GM23338 (cell line): Measurements from ENCODE around the gene ZSCAN31.
"Not testable (repeated sequence)": the region's sequence is repeated elsewhere in the genome, so short reads cannot be mapped to it uniquely, and the experiment has no call there.

Experiments
- CREB1 ChIP-seq: fragments of 250-450 bp; sonication (Bioruptor Pico); IDR thresholded peaks from 2 replicates; pipeline ENCODE4 v1.5.0; 2020; ENCODE audit warnings: low read depth, mild to moderate bottlenecking, moderate library complexity
- CTCF ChIP-seq, 2 experiments: fragments of 200-600 bp in 1 of 2; sonication (generic) in 1 of 2; conservative IDR thresholded peaks; 2 replicates each; pipeline versions ENCODE4 v1.5.1 to v1.6.1; 2016 to 2017; ENCODE audit warnings: antibody characterized with exemption in 2 of 2, low read depth in 2 of 2, mild to moderate bottlenecking in 2 of 2, moderate library complexity in 1 of 2
- EZH2 ChIP-seq: fragments of 200-600 bp; sonication (generic); IDR thresholded peaks from one replicate; pipeline ENCODE4 v1.8.0; 2017; ENCODE audit warnings: antibody characterized with exemption, mild to moderate bottlenecking, low read depth; ENCODE audit not compliant: unreplicated experiment
- EZH2phosphoT487 ChIP-seq: fragments of 200-600 bp; sonication (generic); IDR thresholded peaks from one replicate; pipeline ENCODE4 v1.8.1; 2018; ENCODE audit warnings: antibody characterized with exemption; ENCODE audit not compliant: unreplicated experiment
- JUNB ChIP-seq: IDR thresholded peaks from one replicate; pipeline ENCODE4 v1.6.1; 2016; ENCODE audit warnings: antibody characterized with exemption; ENCODE audit not compliant: unreplicated experiment
- NANOG ChIP-seq: IDR thresholded peaks from 2 replicates; pipeline ENCODE4 v1.6.1; 2016; ENCODE audit warnings: antibody characterized with exemption, borderline replicate concordance
- POLR2AphosphoS5 ChIP-seq: IDR thresholded peaks from 2 replicates; pipeline ENCODE4 v1.6.1; 2016; ENCODE audit warnings: antibody characterized with exemption, low read depth
- REST ChIP-seq: IDR thresholded peaks from one replicate; pipeline ENCODE4 v1.6.1; 2018; ENCODE audit warnings: antibody characterized with exemption; ENCODE audit not compliant: unreplicated experiment
- STAT1 ChIP-seq: IDR thresholded peaks from one replicate; pipeline ENCODE4 v1.6.1; 2016; ENCODE audit warnings: antibody characterized with exemption; ENCODE audit not compliant: unreplicated experiment

- TF ChIP-seq CTCF (conservative IDR thresholded peaks at IDR 0.05; ENCODE audit: low read depth in 2 of 2); POLR2AphosphoS5; REST; CREB1; EZH2phosphoT487; EZH2; NANOG; JUNB; STAT1: not testable (repeated sequence)
Observed at GRCh38 chr6:28306363-28306762, 29.6 kb downstream of the ZSCAN31 start.
